Ectodermal cell (in vitro differentiated cells): ENCODE data around the gene SUPT20H. TPM values are rescaled to one million over a fixed set of nuclear protein-coding genes. Genes with fewer than 3 reads are reported as not detected.

Experiments used
- H3K27ac ChIP-seq: 2 replicates; pipeline ENCODE4 v1.7.0; 2013; ENCODE audit warnings: mild to moderate bottlenecking, low read depth, low read length; ENCODE audit not compliant: insufficient read depth, poor library complexity, severe bottlenecking
- H3K27me3 ChIP-seq: 2 replicates; pipeline ENCODE4 v1.7.0; 2013; ENCODE audit warnings: mild to moderate bottlenecking, low read length; ENCODE audit not compliant: insufficient read depth, control insufficient read depth, poor library complexity, severe bottlenecking
- H3K36me3 ChIP-seq: one replicate; pipeline ENCODE4 v1.7.0; 2013; ENCODE audit warnings: low read length; ENCODE audit not compliant: control insufficient read depth, insufficient read depth
- H3K4me1 ChIP-seq: one replicate; pipeline ENCODE4 v1.7.0; 2013; ENCODE audit warnings: low read length; ENCODE audit not compliant: control insufficient read depth, insufficient read depth
- H3K4me3 ChIP-seq: 2 replicates; pipeline ENCODE4 v1.7.0; 2013; ENCODE audit warnings: low read depth, low read length, control low read depth; ENCODE audit not compliant: insufficient read depth
- H3K9me3 ChIP-seq: 2 replicates; pipeline ENCODE4 v1.7.0; 2013; ENCODE audit warnings: mild to moderate bottlenecking, low read length, moderate library complexity; ENCODE audit not compliant: control insufficient read depth
- WGBS, 2 experiments: methylation state at CpG; one replicate each; pipeline ENCODE4 v1.1.7; 2013; ENCODE audit warnings: missing lambda C conversion rate in 2 of 2; 5-methylcytosine and 5-hydroxymethylcytosine counted together
- polyA plus RNA-seq, 4 experiments: library from polyadenylated mRNA; stranded (reverse); fragments of 50-300 nt; gene quantifications; one replicate each; pipeline ENCODE4 v1.2.3, GENCODE V29; 2013

The SUPT20H gene
- polyA plus RNA-seq (2013, experiment 1 of 4), result 71.1 TPM
- polyA plus RNA-seq (2013, experiment 2 of 4), result 54.1 TPM
- 61.0 TPM for polyA plus RNA-seq (2013, experiment 3 of 4)
- 70.4 TPM for polyA plus RNA-seq (2013, experiment 4 of 4)

- WGBS, 2 experiments, result 1% methylated on average over 75 of the region's 75 CpGs
- Histone ChIP-seq H3K4me1 (peaks cover 7% of the 10 kb centered on the region), H3K27me3 (no peaks in the 10 kb centered on the region), H3K4me3 (peak within 1 kb of the TSS; percentile 86), H3K9me3 (no peaks in the 10 kb centered on the region), H3K36me3 (no peaks in the 10 kb centered on the region), H3K27ac (peak within 1 kb of the TSS; percentile 66)
These were observed at the start of gene SUPT20H for GRCh38 chr13:37058910-37059847. SUPT20H (minus strand) TSS chr13:37059688; CDS start chr13:37051490, 8,198 bp downstream.

GRCh38 chr13:37109051-37109678 is 49.7 kb upstream of the SUPT20H start:
- 0 to 4% methylated on average over 1 of the region's 1 CpG for WGBS, 2 experiments

GRCh38 chr13:37107868-37108267 is 48.4 kb upstream of the SUPT20H start:
- no peak overlapping the region for H3K4me3 ChIP-seq
- H3K36me3 ChIP-seq, result no peaks in the 10 kb centered on the region
- H3K4me1 ChIP-seq, result no peaks in the 10 kb centered on the region
- H3K27ac ChIP-seq, result no peak overlapping the region
- no CpG with 5 or more reads among the region's 1 CpG for WGBS, 2 experiments
- H3K9me3 ChIP-seq, result no peaks in the 10 kb centered on the region
- H3K27me3 ChIP-seq, result no peaks in the 10 kb centered on the region

More at GRCh38 chr13:37109051-37109678, 49.7 kb upstream of the SUPT20H start:
- H3K9me3 ChIP-seq, result no peaks in the 10 kb centered on the region
- H3K27me3 ChIP-seq, result no peaks in the 10 kb centered on the region
- no peak overlapping the region for H3K27ac ChIP-seq
- H3K36me3 ChIP-seq, result no peaks in the 10 kb centered on the region
- no peak overlapping the region for H3K4me3 ChIP-seq
- H3K4me1 ChIP-seq, result no peaks in the 10 kb centered on the region

- Histone ChIP-seq H3K4me3 (no peak overlapping the region), H3K27ac (no peak overlapping the region), H3K27me3 (no peaks in the 10 kb centered on the region), H3K9me3 (no peaks in the 10 kb centered on the region), H3K36me3 (no peaks in the 10 kb centered on the region), H3K4me1 (no peaks in the 10 kb centered on the region)
- WGBS, 2 experiments, result 92 to 94% methylated on average over 4 of the region's 4 CpGs
These were observed 48.0 kb upstream of the SUPT20H start for GRCh38 chr13:37107456-37107855.

DNA sequence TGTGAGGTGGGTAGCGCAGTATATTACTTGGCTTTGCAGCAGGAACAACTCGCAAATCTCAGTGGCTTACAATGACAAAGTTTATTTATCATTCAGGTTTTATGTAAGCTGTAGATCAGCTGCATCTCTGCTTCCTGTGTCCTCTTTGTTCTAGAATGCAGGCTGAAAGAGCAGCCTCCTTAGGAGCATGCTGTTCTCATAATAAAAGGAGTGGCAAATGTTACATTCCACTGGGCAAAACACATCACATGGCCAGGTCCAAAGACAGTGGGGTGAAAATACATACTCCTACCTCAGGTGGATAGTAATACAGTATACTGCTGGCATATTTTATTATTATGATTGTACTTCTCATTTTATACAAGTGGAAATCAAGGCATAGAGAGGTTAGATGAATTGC is 47.2 kb upstream of the SUPT20H start:
- Histone ChIP-seq H3K27ac (no peak overlapping the region), H3K4me1 (no peaks in the 10 kb centered on the region), H3K27me3 (no peaks in the 10 kb centered on the region), H3K4me3 (no peak overlapping the region), H3K36me3 (no peaks in the 10 kb centered on the region), H3K9me3 (no peaks in the 10 kb centered on the region)
- WGBS, 2 experiments, result 73 to 85% methylated on average over 2 of the region's 2 CpGs

DNA sequence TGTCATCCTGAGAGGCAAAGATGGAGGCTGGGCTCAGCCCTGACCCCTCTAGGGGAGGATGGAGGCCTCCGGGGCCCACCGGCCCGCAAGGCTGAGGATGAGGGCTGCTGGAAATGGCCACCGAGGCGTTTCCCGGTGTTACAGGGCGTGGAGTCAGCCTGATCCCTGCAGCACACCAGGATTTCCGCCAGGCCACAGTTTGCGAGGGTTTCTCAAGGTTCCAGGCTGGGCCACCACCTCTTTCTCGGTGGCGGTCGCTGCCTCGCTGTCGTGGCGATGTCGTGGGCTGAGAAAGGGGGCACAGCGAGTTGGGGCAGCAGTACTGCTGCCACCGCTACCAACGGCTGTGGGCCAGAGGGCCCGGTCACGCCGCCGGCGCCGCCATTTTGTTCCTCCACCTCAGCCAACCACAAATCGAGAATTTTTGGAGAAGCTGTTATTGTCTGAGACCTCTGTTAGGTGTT is 45.8 kb upstream of the SUPT20H start, which contains the start of gene CSNK1A1L:
Gene CSNK1A1L (minus strand): TSS at position 414 of the 464 bp plus-strand sequence. CDS start 408 bp downstream, at position 6.
- Histone ChIP-seq H3K27ac (no peak within 1 kb of the TSS), H3K36me3 (no peaks in the 10 kb centered on the region), H3K4me3 (no peak within 1 kb of the TSS), H3K9me3 (no peaks in the 10 kb centered on the region), H3K27me3 (no peaks in the 10 kb centered on the region), H3K4me1 (no peaks in the 10 kb centered on the region)
- WGBS, 2 experiments, result 96% methylated on average over 26 of the region's 26 CpGs

GRCh38 chr13:37102896-37103295 is 43.4 kb upstream of the SUPT20H start:
- no peaks in the 10 kb centered on the region for H3K4me1 ChIP-seq
- H3K27ac ChIP-seq, result no peak overlapping the region
- WGBS, 2 experiments, result 84 to 86% methylated on average over 3 of the region's 4 CpGs
- no peak overlapping the region for H3K4me3 ChIP-seq
- H3K27me3 ChIP-seq, result no peaks in the 10 kb centered on the region
- H3K36me3 ChIP-seq, result no peaks in the 10 kb centered on the region
- no peaks in the 10 kb centered on the region for H3K9me3 ChIP-seq

- no peaks in the 10 kb centered on the region for H3K36me3 ChIP-seq
- H3K4me3 ChIP-seq, result no peak overlapping the region
- WGBS, 2 experiments, result 86 to 91% methylated on average over 1 of the region's 1 CpG
- no peak overlapping the region for H3K27ac ChIP-seq
- H3K4me1 ChIP-seq, result no peaks in the 10 kb centered on the region
- no peaks in the 10 kb centered on the region for H3K27me3 ChIP-seq
- no peaks in the 10 kb centered on the region for H3K9me3 ChIP-seq
These were observed 41.7 kb upstream of the SUPT20H start for GRCh38 chr13:37101201-37101600.

- Histone ChIP-seq H3K9me3 (no peaks in the 10 kb centered on the region), H3K36me3 (no peaks in the 10 kb centered on the region), H3K4me1 (no peaks in the 10 kb centered on the region), H3K4me3 (no peak overlapping the region), H3K27ac (no peak overlapping the region), H3K27me3 (no peaks in the 10 kb centered on the region)
These were observed 41.2 kb upstream of the SUPT20H start for GRCh38 chr13:37100731-37101130.

DNA sequence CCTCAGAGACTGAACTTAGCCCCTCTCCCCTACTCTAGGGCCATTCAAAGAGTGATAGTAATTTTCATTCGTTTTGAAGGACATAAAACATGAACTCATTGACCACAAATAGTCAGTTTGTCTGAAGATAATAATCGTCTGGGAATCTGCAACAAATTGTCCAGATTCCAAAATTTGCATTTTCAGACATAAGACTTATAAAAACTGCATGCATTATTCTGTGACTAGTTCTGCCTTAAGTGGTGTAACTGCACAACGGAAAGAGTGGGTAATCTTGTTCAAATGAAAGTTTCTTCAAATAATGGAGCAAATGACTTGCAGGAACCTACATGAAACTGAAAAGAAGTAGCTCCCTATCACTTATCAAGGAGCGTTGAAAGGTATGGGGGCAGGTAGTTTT is 37.6 kb upstream of the SUPT20H start:
- Histone ChIP-seq H3K4me3 (no peak overlapping the region), H3K27me3 (no peaks in the 10 kb centered on the region), H3K36me3 (no peaks in the 10 kb centered on the region), H3K27ac (no peak overlapping the region), H3K9me3 (no peaks in the 10 kb centered on the region), H3K4me1 (no peaks in the 10 kb centered on the region)
- WGBS, 2 experiments, result 91 to 96% methylated on average over 4 of the region's 4 CpGs
